Middle frontal gyrus (tissue), 1 donor: Measurements from ENCODE around the gene AAK1.
A peak's percentile ranks its signal among the peaks of the same experiment; 100 is the strongest.
"Not testable (repeated sequence)": the region's sequence is repeated elsewhere in the genome, so short reads cannot be mapped to it uniquely, and the experiment has no call there.

Experiments used
- DNase-seq: peaks from one replicate; pipeline ENCODE4 v3.0.0-alpha.2; 2015; ENCODE audit warnings: low spot score; ENCODE audit errors: extremely low spot score

Gene AAK1

DNA sequence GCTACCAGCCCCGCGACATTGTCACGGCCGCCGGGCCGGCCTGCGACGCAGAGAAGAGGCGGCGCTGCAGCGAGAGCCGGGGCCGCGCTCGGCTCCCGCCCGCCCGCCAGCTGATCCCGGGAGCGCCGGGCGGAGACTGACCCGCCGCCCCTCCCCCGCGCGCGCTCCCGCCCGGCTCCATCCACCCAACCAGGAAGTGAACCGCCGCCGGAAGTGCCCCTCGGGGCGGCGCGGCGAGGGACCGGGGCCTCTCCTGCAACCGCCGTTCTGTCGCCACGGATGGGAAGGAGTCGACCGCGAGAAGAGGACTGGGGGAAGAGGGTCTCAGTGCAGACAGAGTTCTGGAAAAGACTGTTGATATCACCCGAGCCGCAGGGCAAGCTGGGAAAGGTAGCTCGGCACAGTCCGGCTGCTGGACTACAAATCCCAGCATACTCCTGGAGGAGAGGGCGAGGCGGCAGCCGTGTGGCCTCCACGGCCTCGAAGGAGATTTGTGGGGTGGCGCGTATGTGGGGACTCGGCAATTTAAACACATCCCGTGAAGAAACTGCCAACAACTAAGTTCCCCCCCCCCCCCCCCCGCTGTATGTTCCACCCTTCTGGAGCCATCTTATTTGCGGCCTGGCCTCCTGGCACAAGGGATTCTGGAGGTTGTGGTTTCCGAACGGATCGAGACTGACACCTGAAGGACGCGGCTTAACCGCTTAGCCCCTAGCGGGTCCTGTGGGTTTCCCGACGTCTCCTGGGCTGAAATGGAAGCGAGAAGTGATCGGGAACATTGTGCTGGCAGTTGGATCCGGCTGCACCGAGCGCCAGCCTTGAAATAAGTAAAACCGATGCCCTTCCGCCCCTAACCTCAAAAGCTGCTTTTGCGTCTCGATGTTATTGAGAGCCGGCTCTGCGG lies at the start of gene AAK1:
TSS of gene AAK1 (minus strand) at position 138 of the 904 bp plus-strand sequence. CDS start 699 bp downstream, outside the sequence.
- DNase-seq, result peak; percentile 83

DNA sequence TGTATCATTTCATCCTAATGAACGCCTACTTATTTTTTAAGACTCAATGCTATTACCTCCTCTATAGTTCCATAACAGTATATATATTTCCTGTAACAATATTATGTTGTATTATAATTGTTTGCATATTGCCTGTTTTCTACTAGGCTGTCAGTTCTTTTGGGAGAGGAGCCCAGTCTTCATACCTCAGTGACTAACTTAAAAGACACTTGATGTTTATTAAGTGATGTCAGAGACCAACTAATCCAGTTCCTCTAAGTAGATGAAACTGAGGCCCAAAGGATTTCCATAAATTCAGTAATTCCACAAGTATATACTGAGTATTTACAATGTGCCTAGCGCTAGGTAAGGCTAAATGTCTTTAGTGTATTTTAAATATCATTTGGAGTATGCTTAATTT lies 48.9 kb upstream of the AAK1 start:
- DNase-seq, result no peak

DNA sequence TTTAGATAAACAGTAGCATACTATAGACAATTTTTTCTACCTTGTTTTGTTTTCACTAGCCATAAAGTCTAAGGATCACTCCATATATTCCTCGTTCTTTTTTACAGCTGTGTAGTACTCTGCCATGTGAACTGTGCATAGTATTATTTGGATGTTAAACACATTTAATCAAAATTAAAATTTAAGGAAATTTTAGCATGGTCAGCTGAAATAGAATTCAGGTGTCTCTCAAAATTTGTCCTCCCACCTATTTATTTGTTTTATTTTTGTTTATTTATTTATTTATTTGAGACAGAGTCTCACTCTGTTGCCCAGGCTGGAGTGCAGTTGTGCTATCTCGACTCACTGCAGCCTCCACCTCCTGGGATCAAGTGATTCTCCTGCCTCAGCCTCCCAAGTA lies 46.4 kb upstream of the AAK1 start:
- no peak for DNase-seq

DNA sequence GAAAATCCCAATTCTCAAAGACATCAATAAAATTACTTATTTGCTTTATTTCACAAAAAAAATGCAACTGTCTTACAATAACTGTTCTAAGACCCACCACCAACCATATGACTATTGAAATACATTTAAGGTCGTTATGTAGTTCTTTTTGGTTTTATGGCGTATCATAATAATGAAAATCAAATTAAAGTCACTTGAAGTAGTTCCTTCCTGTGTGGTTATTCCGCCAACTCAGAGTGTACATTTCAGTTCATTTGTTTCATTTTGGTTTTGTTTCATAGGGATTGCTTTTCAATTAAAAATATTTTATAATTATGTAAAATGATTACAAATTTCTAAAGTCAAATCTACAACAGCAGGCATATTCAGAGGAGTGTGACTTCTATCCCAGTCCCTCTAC lies 45.9 kb upstream of the AAK1 start:
- DNase-seq, result no peak

DNA sequence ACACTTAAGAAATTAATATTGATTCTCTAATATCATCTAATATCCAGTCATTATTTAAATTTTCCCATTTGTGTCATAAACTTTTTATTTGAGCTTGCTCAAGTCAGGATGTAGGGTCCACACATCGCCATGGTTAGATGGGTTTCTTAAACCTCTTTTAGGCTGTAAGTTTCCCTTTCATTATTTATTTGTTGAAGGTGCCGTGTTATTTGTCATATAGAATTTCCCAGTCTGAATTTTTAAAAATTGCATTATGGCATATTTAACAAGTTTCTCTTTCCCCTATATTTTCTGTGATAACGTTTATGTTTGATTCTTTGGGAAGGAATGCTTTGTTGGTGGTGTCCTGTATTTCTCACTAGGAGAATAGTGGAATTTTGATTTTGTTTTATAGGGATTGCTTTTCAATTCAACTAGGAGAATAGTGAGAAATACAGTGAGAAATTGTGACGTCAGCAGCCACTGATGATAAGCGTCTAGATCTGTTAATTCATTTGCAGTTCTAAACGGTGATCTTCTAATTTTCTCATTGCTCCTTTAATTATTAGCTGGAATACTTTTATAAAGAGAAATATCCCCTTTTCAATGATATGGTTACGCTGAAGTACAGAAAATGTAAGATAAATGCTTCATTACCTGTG lies 44.6 kb upstream of the AAK1 start:
- no peak for DNase-seq

DNA sequence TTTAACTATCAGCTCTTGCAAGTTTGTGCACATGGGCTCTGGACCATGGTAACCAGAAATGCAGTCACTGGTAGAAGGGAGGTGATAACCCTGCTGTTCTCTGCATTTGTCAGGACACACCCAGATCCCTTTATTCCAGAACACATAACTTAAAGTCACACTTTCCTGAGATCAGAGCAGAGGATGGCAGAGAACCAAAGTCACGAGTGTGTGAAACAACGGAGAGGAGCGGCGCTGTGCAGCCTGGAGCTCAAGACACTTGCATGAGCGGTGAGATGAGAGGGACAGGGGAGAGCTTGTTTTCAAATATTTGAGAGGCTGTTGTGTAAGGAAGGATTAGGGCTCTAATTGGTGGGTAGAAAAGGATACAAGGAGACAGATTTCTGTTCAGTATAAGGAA lies 43.3 kb upstream of the AAK1 start:
- DNase-seq, result no peak

DNA sequence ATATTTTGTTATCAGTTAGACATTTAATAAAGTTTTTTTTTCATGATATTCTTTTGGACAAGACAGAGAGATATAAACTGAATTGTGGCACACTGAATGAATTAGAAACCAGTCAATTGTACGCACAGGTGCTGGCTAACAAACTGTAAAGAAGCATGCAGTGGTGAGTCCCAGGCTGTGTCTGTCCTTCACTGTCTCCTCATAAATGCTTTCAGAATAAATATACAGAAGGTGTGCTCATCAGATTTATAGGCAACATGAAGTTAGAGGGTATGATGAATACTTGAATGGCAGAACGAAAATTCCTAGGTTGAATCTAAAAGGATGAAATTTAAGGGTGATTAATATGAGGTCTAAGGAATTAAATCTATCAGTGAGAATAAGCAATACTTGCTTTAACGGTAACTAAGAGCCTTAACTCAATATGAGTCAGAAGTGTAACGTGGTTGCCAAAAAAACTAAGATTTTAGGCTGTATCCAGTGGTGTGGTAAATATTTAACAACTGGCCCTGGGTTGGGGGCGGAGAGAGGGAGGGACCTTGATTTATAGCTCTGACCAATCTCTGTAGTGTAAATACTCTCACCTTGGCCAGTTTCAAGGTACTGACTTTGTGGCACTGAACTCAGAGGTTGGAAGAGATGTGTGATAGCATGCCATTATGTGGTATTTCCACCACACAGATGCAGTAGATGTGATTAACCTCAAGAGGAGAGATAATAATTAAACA lies 41.9 kb upstream of the AAK1 start:
- no peak for DNase-seq

DNA sequence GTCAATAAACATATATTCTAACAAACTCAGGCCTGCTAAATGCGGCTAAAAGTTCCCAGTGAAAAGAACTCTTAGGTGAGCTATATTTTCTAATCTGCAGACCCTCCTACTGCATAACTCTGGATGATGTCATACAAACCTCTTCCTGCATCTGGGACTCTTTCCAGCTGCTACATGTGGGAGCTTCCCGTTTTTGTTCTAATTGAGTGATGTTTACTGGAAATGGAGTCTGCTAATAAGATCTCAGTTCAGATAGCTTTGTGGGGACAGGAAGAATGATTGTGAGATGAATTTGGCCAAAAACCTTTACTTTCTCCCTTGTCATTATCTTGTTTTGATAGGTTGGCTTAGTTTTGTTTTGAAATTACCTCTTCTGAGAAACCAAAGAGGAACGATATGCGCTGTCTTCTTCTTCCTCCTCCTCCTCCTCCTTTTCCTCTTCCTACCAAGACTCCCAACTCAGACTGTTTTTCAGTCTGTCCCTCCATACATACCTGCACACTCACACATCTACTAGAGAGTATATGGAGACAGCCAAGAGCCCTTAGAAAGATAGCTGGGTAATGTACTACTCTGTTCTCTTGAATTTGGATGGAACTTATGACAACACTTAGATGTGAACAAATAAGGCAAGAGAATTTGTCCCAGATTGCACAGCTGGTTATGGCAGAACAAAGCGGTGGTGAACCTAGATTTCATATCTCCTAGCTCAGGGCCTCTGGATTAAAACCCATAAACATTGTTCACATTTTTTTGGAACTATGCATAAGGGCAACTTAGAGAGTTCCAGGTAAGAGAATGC lies 39.8 kb upstream of the AAK1 start:
- DNase-seq, result no peak

DNA sequence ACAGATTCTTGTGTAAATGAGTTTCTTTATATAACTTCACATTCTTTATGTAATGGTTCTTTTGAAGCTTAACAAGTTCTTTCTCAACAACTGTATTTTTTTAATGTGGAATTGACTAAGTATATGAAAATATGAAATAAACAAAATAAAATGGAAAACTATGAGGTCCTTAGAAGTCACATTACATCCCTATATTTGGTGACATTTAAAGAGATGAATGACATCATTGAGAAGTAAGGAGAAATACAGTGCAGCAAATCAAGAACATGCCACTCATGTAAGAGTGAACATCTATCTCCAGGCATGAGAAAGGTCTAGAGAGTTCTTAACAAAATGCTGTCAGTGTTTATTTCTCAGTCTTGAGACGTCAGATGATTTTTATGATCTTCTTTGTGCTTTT lies 39.0 kb upstream of the AAK1 start:
- no peak for DNase-seq

DNA sequence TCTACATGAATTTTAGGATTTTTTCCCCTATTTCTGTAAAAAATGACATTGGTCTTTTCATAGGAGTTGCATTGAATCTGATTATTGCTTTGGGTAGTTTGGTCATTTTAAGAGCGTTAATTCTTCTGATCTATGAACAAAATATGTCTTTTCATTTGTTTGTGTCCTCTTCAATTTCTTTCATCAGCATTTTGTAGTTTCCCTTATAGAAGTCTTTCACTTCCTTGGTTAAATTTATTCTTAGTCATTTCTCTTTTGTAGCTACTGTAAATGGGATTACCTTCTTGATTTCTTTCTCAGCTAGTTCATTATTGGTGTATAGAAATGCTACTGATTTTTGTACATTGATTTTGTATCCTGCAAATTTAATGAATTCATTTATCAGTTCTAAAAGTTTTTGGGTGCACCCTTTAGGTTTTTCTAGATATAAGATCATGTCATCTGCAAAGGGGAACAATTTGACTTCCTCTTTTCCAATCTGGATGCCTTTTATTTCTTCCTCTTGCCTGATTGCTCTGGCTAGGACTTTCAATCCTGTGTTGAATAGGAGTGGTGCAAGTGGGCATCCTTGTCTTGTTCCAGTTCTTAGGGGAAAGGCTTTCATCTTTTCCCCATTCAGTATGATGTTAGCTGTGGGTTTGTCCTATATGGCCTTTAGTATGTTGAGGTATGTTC lies 36.6 kb upstream of the AAK1 start:
- no peak for DNase-seq

DNA sequence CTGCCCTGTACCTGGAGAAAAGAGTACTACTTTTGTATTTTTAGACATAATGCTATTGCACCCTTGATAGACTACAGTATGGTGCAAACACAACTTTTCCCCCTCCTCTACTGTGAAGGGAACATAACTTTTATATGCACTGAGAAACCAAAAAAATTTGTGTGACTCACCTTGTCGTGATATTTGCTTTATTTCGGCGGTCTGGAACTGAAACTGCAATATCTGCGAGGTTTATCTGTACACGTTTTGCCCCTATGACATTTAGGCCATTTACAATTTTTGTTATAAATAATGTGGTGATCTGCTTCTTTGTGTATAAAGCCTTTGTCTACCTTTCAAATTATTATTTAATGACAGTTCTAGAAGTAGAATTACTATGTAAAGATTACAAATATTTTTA lies 34.4 kb upstream of the AAK1 start:
- no peak for DNase-seq

DNA sequence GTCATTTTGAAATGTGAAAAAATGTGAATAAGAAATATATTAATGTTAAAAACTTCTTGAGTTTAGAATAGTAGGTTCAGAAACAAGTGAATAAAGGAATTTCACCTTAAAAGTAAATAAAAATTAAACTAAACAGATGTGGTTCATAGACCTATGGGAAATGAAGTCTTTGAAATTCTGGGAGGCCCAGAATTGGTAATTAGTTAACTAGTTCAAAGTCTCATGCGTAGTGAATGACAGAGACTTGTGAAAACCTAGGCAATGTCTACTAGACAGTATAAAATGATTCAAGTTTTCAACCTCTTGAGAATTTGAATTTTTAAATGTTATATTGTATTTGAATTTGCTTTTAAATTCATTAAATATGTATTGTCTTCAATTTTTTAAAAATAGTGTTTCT lies 32.6 kb upstream of the AAK1 start:
- no peak for DNase-seq

DNA sequence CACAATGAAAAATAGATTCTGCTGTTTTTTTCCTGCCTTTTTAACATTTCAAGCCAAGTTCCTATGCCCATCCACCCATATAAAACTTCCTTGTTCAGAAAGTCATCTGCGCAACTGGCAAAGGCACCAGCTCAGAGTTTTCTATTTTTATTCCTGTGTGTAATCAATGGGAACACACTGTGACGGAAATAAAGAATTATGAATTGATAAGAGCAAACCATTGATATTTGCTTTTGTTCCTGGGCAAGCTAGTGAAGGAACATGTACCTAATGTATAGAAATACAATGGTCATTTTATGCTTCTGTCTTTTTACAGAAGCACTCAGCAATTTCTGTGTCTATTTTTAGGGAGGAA lies 30.8 kb upstream of the AAK1 start:
- DNase-seq, result no peak

DNA sequence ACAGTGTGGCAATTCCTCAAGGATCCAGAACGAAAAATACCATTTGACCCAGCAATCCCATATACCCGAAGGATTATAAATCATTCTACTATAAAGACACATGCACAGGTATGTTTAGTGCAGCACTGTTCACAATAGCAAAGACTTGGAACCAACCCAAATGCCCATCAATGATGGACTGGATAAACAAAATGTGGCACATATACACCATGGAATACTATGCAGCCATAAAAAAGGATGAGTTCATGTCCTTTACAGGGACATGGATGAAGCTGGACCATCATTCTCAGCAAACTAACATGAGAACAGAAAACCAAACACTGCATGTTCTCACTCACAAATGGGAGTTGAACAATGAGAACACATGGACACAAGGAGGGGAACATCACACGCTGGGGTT lies 29.6 kb upstream of the AAK1 start:
- DNase-seq, result not testable (repeated sequence)

DNA sequence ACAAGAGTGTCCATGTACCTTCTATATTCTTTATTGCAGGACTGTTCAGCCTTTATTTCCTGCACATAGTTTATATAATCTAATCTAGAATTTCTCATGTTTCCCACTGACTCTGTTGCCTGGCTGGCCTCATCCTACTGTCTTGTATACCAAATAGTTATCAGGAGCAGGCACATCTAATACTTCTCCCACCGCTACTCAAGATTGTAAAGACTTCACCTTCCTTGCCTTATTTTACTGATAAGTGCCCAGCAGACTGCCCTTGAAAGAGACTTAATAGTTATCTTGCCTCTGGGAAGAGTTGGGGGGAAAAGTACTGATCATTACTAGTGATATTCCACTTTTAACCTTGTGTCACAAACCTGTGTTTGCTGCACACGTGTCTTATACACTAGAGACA lies 26.1 kb upstream of the AAK1 start:
- DNase-seq, result no peak

DNA sequence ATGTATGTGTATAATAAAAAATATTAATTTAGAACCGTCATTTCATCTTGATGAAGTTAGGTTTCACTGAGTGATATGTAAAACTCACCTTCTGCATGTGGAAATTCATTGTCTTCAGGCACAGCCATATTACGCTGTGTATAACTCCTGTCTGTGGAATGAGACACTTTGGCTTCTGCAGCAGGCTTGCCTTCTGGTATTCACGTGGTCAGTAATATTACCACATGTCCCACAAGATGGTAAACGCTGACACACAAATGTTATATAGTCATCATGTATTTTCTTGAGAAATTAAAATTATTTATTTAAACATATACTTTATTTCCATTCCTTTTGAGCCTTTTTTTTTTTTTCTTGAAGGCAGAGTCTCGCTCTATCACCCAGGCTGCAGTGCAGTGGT lies 25.1 kb upstream of the AAK1 start:
- DNase-seq, result no peak

DNA sequence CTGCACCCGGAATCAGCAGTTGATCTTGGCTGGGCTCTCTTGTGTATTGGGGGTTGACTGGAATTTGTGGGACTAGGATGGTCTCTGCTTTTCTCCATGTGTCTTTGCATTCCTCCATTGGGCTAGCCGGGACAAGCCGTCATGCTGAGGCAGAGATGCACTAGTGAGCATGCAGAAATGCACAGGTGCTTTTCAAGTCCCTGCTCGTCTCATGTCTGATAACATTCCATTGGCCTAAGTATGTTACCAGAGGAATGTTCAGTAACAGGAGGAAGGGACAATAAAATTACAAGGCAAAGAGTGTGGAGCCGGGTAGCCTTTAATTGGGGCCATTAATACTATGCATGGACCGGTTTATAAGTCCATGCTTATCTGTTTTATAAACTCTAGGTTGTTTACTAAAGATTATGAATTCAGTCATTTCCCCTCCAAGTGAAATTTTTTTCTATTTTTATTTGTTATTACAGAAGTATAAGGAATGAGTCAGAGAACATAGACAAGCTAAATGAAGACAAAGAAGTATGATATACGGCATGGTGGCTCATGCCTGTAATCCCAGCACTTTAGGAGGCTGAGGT lies 24.4 kb upstream of the AAK1 start:
- no peak for DNase-seq

DNA sequence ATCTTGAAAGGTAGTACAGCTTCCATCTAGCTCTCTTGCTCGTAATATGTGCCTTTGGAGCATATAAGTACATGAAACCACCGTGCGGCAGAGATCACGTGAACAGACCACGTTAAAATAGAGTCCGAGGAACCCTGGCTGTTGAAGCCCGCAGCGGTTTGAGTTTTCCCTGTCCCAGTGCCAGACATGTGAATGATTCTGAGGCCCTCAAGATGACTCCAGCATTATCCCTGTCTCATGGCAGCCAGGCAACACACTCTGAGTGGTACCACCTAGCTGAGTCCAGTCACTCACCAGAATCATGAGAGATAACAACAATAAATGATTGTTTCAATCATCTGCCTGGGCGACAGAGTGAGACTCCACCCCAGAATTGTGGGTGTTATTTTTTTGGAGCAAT lies 21.6 kb upstream of the AAK1 start:
- DNase-seq, result no peak

DNA sequence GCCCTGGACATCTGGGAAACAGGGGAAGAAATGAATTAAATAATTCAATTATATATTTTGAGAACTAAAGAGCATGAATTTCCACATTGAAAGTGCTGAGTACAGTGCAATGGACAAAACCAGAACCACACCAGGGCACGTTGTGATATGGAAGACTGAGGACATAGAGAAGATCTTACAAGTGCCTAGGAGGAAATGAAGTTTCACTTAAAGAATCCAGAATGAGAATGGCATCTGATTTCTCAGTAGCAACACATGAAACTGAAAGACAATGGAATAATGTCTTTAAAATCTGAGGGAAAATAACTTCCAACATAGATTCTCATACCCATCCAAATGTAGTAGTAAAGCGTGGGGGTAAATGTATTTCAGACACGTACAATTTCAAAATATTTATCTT lies 20.3 kb upstream of the AAK1 start:
- no peak for DNase-seq

DNA sequence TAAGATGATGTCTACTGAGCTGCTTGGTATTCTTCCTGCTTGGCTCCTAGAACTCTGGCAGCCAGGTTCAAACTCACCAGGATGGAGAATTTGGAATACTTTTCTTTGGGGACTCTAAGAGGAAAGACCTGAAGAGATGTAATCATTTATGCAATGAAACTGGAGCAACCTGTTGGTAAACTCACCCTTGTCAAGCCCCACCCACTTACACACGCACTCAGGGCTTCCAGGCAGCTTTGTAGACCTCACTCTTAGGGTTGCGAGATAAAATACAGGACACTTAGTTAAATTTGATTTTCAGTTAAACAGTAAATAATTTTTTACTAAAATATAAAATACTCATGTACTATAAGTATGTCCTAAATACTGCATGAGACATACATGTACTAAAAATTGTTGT lies 19.0 kb upstream of the AAK1 start:
- DNase-seq, result not testable (repeated sequence)

DNA sequence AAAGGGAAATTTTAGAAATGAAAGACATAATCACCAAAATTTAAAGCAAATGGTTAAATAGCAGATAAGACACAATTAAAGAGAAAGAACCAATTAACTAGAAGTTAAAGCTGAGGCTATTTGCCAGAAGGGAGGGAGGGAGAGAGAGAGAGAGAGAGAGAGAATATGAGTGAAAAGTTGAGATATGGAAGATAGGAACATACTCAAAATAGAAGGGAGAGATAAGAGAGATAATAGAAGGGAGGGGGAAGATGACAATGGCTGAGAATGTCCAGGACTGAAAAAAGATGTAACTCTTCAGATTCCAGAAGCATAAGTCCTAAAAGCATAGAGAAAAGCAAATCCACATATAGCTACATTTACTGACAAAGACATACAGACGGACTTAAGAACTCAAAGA lies 17.1 kb upstream of the AAK1 start:
- DNase-seq, result no peak
